Progenitor cell of endocrine pancreas (in vitro differentiated cells): ENCODE measurements around the gene FARS2. TPM values are rescaled to one million over a fixed set of nuclear protein-coding genes. Genes with fewer than 3 reads are reported as not detected.

Experiments
- DNase-seq: peaks from one replicate; pipeline ENCODE4 v3.0.0; 2021; ENCODE audit warnings: low spot score; ENCODE audit not compliant: unreplicated experiment
- H3K27ac Mint-ChIP-seq: 2 replicates; pipeline ENCODE4 v1.8.0; 2021; ENCODE audit warnings: mild to moderate bottlenecking, moderate library complexity, mixed read lengths
- H3K27me3 Mint-ChIP-seq: 2 replicates; pipeline ENCODE4 v1.8.0; 2021; ENCODE audit warnings: mixed read lengths
- H3K36me3 Mint-ChIP-seq: 2 replicates; pipeline ENCODE4 v1.8.0; 2022; ENCODE audit warnings: mixed read lengths; ENCODE audit not compliant: insufficient read depth
- H3K4me1 Mint-ChIP-seq: 2 replicates; pipeline ENCODE4 v1.8.0; 2021; ENCODE audit warnings: low read depth, mixed read lengths
- H3K4me3 Mint-ChIP-seq: 2 replicates; pipeline ENCODE4 v1.8.0; 2021; ENCODE audit warnings: low read depth, mild to moderate bottlenecking, moderate library complexity, mixed read lengths
- H3K9me3 Mint-ChIP-seq: 2 replicates; pipeline ENCODE4 v1.8.0; 2021; ENCODE audit warnings: low read depth, mixed read lengths
- CTCF ChIP-seq: fragments of 200-600 bp; sonication (generic); IDR thresholded peaks from one replicate; pipeline ENCODE4 v1.5.0; 2021; ENCODE audit warnings: antibody characterized with exemption, mild to moderate bottlenecking; ENCODE audit not compliant: unreplicated experiment
- total RNA-seq: library from RNA; stranded (reverse); gene quantifications from 2 replicates; pipeline ENCODE4 v1.2.1, GENCODE V29; 2021

Gene FARS2
- total RNA-seq, 1 donor from 2014 or later = 20.8 TPM

GRCh38 chr6:5666695-5667094 is 405.4 kb downstream of the FARS2 start:
- no peak overlapping the region for H3K4me3 Mint-ChIP-seq
- H3K27ac Mint-ChIP-seq = no peak overlapping the region
- DNase-seq = no peak
- H3K9me3 Mint-ChIP-seq = no peaks in the 10 kb centered on the region
- H3K4me1 Mint-ChIP-seq = no peaks in the 10 kb centered on the region
- peaks cover 2% of the 10 kb centered on the region for H3K36me3 Mint-ChIP-seq
- H3K27me3 Mint-ChIP-seq = no peaks in the 10 kb centered on the region
- TF ChIP-seq CTCF = no peak

GRCh38 chr6:5667737-5668136 is 406.4 kb downstream of the FARS2 start:
- H3K27ac Mint-ChIP-seq = no peak overlapping the region
- no peak overlapping the region for H3K4me3 Mint-ChIP-seq
- no peaks in the 10 kb centered on the region for H3K27me3 Mint-ChIP-seq
- no peaks in the 10 kb centered on the region for H3K9me3 Mint-ChIP-seq
- TF ChIP-seq CTCF = no peak
- no peak for DNase-seq
- peaks cover 2% of the 10 kb centered on the region for H3K36me3 Mint-ChIP-seq
- H3K4me1 Mint-ChIP-seq = peaks cover 3% of the 10 kb centered on the region

- no peak for DNase-seq
- peaks cover 3% of the 10 kb centered on the region for H3K4me1 Mint-ChIP-seq
- H3K27me3 Mint-ChIP-seq = no peaks in the 10 kb centered on the region
- no peak overlapping the region for H3K27ac Mint-ChIP-seq
- H3K36me3 Mint-ChIP-seq = peaks cover 2% of the 10 kb centered on the region
- TF ChIP-seq CTCF = no peak
- H3K9me3 Mint-ChIP-seq = no peaks in the 10 kb centered on the region
- no peak overlapping the region for H3K4me3 Mint-ChIP-seq
Observed at GRCh38 chr6:5670381-5670780, 409.1 kb downstream of the FARS2 start.

GRCh38 chr6:5670811-5671561 is 409.7 kb downstream of the FARS2 start:
- Mint-ChIP-seq H3K27me3 (no peaks in the 10 kb centered on the region), H3K27ac (no peak overlapping the region), H3K4me1 (peaks cover 3% of the 10 kb centered on the region), H3K4me3 (no peak overlapping the region), H3K36me3 (peaks cover 2% of the 10 kb centered on the region), H3K9me3 (no peaks in the 10 kb centered on the region)
- no peak for DNase-seq
- TF ChIP-seq CTCF = no peak

- no peak overlapping the region for H3K27ac Mint-ChIP-seq
- H3K4me1 Mint-ChIP-seq = peaks cover 6% of the 10 kb centered on the region
- no peaks in the 10 kb centered on the region for H3K27me3 Mint-ChIP-seq
- H3K9me3 Mint-ChIP-seq = no peaks in the 10 kb centered on the region
- no peak for TF ChIP-seq CTCF
- H3K36me3 Mint-ChIP-seq = no peaks in the 10 kb centered on the region
- H3K4me3 Mint-ChIP-seq = no peak overlapping the region
- DNase-seq = no peak
Observed at GRCh38 chr6:5671601-5672559, 410.6 kb downstream of the FARS2 start.
